KOPT-K1 (cell line): ENCODE results near the gene PCNX3.

Experiments used
- H3K27ac ChIP-seq: fragments of 200-600 bp; sonication (generic); 2 replicates; pipeline ENCODE4 v1.5.1; 2016; ENCODE audit warnings: antibody characterized with exemption, mild to moderate bottlenecking, low read depth, low read length; ENCODE audit not compliant: poor library complexity, severe bottlenecking
- H3K36me3 ChIP-seq: fragments of 200-600 bp; sonication (generic); 2 replicates; pipeline ENCODE4 v1.5.1; 2017; ENCODE audit warnings: antibody characterized with exemption, mild to moderate bottlenecking, low read length, moderate library complexity; ENCODE audit not compliant: insufficient read depth
- H3K9me3 ChIP-seq: fragments of 200-600 bp; sonication (generic); 2 replicates; pipeline ENCODE4 v1.5.1; 2017; ENCODE audit warnings: antibody characterized with exemption, low read length, mild to moderate bottlenecking; ENCODE audit not compliant: insufficient read depth, poor library complexity, severe bottlenecking

Gene PCNX3

GRCh38 chr11:65685981-65686380 lies 70.4 kb downstream of the PCNX3 start:
- Histone ChIP-seq H3K9me3 (no peaks in the 10 kb centered on the region), H3K36me3 (no peaks in the 10 kb centered on the region), H3K27ac (no peak overlapping the region)
